IPS DF 19.7 (cell line): ENCODE results near the gene DSCAML1.

Experiments used
- DNase-seq: peaks from one replicate; pipeline ENCODE4 v3.0.0-alpha.2; 2013; ENCODE audit warnings: low read depth, low spot score

The DSCAML1 gene

GRCh38 chr11:117381481-117382387 lies 415.3 kb downstream of the DSCAML1 start:
- no peak for DNase-seq

GRCh38 chr11:117380676-117381075 lies 416.3 kb downstream of the DSCAML1 start:
- no peak for DNase-seq

GRCh38 chr11:117378976-117379865 lies 417.8 kb downstream of the DSCAML1 start:
- no peak for DNase-seq
